Left renal cortex interstitium (tissue), 4 donors: ENCODE measurements around the gene MICAL3. TPM values are rescaled to one million over a fixed set of nuclear protein-coding genes. Genes with fewer than 3 reads are reported as not detected.
A peak's percentile ranks its signal among the peaks of the same experiment; 100 is the strongest.

Experiments
- DNase-seq, 4 donors: peaks; one replicate each; pipeline ENCODE4 v3.0.0-alpha.2; 2013; ENCODE audit warnings: low read depth in 4 of 4, low spot score in 2 of 4, missing footprints in 1 of 4
- polyA plus RNA-seq, 4 donors: library from polyadenylated mRNA; unstranded; fragments of 120-200 nt; gene quantifications; one replicate each; pipeline ENCODE4 v1.2.1, GENCODE V29; 2013; ENCODE audit not compliant: insufficient read length in 4 of 4

The MICAL3 gene
- polyA plus RNA-seq, 4 donors, result 18.3 to 45.9 (median 34.2) TPM

- no peak for DNase-seq
Measured at GRCh38 chr22:17920145-17920605, 104.2 kb downstream of the MICAL3 start.

DNA sequence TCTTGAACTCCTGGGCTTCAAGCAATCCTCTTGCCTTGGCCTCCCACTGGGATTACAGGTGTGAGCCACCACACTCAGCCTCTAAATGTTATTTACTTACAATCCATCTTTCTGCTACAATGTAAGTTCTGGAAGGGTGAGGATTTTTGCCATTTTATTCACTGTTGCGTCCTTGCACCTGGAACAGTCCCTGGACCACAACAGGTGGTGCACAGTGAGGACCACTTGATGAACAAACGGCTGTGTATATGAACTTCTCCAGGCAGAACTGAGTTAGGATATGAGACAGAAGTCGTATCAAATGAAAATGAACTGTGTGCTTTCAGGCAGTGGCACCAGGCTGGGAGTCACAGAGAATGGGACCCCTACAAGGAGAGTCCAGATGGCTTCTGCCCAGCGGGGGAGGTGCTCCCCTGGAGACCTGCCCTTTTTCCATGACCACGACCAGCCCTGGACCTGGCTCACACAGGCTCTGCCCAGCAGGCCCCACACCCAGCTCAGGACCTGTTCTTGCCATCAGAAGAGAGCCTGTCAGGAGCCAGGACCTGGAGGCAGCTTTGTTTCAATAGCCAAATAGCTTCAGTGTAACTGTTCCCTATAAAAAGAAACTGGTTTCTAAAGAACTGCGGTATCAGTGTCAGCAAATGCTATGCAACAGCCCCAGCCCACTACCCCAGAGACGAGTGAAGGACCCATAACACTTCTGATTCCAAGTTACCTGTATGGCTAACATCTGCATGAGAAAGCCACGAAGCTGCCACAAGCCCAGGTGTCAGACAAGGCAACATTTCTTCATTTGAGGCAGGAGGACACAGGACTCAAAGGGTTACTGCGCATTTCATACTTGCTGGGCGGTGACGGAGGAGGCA is 104.9 kb downstream of the MICAL3 start:
- no peak for DNase-seq

- DNase-seq, result no peak
Measured at GRCh38 chr22:17918840-17919239, 105.5 kb downstream of the MICAL3 start.

DNA sequence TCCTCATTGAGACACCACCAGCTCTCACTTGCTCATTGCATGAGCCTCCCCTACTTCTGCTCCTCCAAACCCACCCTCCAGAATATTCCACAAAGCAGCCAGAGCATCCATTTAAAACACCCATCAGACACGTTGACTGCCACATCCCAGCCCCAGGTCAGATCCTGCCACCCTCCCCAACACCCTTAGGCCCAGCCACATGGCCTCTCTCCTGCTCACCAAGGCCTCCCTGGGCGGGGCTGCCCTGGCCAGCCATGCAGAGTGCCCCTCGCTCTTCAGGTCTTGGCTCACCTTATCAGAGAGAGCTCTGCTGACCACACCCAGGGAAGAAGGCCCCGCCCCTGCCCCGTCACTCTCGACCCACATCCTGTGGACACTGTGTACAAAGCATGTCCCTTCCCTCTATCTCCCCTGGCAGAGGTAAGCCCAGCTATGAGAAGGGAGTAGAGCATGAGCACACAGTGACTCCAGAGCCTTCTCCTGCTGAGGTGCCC is 106.8 kb downstream of the MICAL3 start:
- no peak for DNase-seq

- no peak for DNase-seq
Measured at GRCh38 chr22:17916226-17916889, 108.0 kb downstream of the MICAL3 start.

- DNase-seq, result no peak
Measured at GRCh38 chr22:17915676-17916075, 108.7 kb downstream of the MICAL3 start.

DNA sequence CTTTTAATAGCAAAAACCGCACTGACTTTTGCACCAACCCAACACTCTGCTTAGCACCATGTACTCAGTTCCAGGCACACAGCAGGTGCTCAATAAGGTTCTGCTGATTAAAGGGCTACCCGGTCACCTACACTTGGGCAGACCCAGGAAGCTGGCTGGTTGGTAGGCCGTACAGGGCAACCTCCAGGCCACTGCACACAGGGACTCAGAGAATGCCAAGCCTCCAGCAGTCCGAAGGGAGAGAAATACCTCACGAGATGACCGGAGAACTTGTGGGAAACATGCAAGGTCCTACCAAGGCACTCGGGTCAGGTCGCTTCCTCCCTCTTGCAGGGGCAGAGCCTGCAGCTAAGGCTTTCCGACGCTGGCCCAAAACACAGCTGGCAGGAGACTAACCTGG is 109.2 kb downstream of the MICAL3 start:
- no peak for DNase-seq

GRCh38 chr22:17914474-17914873 is 109.9 kb downstream of the MICAL3 start:
- DNase-seq, result no peak

GRCh38 chr22:17913801-17914347 is 110.5 kb downstream of the MICAL3 start:
- no peak for DNase-seq

DNA sequence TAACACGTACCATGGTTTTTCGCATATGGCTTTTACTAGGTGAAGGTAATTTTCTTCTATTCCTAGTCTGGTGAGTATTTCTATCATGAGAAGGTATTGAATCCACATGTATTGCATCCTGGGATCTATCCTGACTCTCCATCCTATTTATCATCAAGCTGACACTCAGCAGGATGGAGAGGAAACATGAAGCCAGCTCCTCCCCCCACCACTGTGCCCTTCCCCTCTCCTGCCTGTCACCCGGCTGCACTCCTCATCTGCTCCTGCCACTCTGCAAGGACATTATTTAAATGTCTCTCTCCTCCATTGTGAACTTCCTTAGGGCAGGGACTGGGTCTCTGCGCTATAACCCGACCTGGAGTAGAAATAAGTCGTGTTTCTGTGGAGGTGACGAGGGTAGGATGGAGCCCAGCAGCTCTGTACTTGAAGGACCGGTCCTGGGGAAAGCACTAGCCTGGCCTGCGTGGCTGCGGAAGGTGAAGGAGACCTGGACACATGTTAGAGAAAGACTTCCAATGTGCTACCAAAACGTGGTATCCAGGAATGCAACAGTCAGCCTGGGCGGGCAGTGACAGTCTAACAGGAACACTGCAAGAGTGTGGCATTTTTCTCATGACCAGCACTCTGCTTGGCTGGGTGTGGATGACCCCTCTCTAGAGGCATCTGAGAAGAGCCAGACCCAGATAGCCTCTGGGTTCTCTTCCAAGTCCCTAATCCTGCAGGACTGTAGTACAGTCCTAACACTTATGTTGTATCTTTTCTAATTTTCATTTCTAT is 111.2 kb downstream of the MICAL3 start:
- no peak for DNase-seq

- DNase-seq, result no peak
Measured at GRCh38 chr22:17911887-17912286, 112.5 kb downstream of the MICAL3 start.

DNA sequence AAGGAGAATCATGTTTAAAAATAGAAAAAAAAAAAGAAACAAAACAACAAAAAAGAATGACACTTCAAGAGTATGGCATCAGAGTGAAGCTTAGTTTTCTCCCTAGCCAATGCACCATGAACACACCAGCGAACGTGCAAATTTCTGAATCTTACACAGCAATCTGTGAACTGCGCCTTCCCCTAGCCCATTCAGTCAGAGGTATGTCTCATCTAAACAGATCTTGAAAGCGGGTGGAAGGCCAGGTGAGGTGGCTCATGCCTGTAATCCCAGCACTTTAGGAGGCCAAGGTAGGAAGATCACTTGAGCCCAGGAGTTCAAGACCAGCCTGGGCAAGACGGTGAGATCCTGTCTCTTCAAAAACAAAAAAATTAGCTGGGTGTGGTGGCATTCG is 113.1 kb downstream of the MICAL3 start:
- no peak for DNase-seq

DNA sequence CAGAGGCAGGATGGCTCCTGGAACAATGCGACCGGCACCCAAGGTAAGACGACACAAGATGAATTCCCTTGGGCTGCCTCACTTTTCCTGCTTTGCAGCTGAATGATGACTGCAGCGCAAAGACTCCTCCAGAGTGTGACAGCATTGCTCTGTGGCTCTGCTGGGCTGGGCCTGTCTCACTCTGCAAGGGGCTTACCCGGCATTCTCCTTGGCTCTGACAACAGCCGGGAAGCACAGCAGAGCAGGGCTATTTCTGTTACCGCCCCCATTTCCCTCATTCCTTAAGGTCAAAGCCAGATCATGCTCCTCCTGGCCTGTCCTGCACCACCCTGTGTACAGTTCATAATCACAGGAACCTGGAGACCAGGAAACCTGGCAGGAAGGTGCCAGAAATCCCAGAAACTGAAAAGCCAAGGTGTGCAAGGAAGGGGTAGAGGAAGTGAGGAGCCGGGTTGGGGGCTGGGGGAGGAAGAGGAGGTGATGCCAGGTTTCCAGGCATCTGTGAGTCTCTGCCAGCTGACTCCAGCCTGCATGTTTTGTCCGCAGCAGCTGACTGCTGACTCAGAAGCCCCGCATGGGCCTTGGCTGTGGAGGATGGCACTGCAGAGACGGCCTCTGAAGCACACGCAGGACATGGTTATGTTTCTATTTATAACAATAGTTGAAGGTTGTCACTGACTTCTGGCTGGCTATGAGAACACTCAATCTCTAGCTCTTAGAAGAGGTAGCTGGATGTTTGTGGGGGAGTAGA is 113.6 kb downstream of the MICAL3 start:
- DNase-seq, result peak in 1 of 4 donors; percentile 58

GRCh38 chr22:17907748-17908051 is 116.7 kb downstream of the MICAL3 start:
- no peak for DNase-seq

GRCh38 chr22:17906978-17907747 is 117.2 kb downstream of the MICAL3 start:
- DNase-seq, result no peak

- DNase-seq, result no peak
Measured at GRCh38 chr22:17905445-17905844, 118.9 kb downstream of the MICAL3 start.

DNA sequence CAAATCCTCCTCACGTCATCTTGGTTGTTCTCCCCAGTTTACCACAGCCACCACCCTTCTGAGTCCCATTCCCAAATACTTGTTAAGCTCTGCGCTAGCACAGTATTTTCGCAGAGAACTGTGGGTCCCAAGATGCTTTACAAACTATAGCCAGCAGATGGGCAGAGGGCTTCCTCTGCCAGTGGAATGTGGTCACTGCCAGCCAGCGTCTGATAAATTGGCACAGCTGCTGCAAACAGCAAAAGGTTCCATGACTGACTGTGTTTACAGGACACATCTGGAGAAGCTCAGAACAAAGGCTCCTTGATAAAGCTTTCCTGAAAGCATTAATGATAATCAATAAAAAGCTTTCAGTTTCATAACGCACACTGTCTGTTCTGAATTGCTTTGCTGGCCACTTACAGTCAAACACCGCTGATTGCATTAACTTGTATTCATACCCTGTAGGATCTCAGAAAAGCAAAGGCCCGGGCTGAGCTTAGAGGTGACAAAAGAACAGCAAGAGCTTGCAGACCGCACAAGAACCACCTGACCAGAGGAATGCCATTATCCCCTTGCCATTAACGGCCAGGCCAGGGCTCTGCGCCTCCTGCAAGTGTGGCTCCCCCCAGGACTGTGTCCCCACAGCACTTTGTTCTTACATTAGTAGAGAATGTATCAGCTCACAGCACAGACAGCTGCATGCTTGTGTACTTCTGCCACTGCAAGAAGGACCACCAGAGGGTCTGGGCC is 120.6 kb downstream of the MICAL3 start:
- DNase-seq, result no peak

DNA sequence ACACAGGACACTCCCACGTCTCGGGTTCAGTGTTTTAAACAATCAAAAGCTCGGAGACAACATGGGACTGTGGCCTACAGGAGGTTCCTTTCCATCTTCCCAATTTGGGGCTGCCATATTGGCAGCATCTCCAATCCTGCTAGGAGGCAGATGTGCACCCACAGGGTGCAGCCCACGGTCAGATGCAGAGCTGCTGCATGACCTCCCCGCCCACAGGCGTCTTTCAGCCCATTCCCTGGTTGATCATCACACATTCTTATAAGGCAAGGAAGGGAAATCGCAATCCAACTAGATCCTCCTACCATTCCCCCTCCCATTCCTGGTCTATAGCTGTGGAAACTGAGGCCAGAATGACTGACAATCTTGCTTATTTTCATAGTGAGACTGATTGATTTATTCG is 121.4 kb downstream of the MICAL3 start:
- DNase-seq, result no peak

DNA sequence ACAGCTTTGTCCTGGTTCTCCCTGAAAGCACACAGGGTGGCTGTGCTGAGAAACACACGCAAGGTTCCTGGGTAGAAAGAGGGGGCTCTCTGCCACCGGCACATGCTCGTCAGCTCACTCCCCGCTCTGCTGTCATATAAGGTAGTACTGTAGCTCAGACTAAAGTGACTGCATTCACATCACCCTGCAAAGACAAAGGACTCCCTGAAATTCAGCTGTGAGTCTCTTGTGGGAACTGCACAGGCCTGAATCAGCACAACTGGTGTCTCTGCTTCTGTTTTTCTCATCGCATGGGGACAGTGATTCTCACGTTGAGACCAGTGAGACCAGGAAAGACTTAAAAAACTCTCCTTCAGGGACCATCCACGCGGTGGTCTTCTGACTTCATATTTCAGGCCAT is 126.0 kb downstream of the MICAL3 start:
- DNase-seq, result no peak
